H1 (cell line): ENCODE measurements around the gene CD300A. TPM values are rescaled to one million over a fixed set of nuclear protein-coding genes. Genes with fewer than 3 reads are reported as not detected.

Source experiments
- CTCF ChIA-PET: fragments of 300-600 bp; sonication (Branson Sonifier 250); formaldehyde crosslinking; loops from one replicate; lab custom pipeline; 2021; ENCODE audit not compliant: partially characterized antibody; lab: Charles Lee
- POLR2A ChIA-PET: fragments of 300-600 bp; sonication (Branson Sonifier 250); formaldehyde crosslinking; loops from one replicate; lab custom pipeline; 2021; ENCODE audit warnings: inconsistent platforms; ENCODE audit not compliant: partially characterized antibody; lab: Charles Lee
- DNase-seq, 2 experiments: peaks; one replicate each; pipeline versions ENCODE4 v3.0.0 to v3.0.0-alpha.2; 2010 to 2022; ENCODE audit warnings: low spot score in 2 of 2, low read depth in 1 of 2, mixed read lengths in 1 of 2
- FAIRE-seq: peaks from 2 replicates; lab custom pipeline; 2011; peaks lifted over from hg19 to GRCh38; lab: Jason Lieb, UNC
- H2AFZ ChIP-seq: 2 replicates; pipeline ENCODE4 v1.8.1; 2012; ENCODE audit warnings: low read length, inconsistent platforms
- H2AK5ac ChIP-seq: 2 replicates; pipeline ENCODE4 v1.6.1; 2013; ENCODE audit warnings: low read depth, low read length
- H2BK120ac ChIP-seq: replicated peaks from 2 replicates; pipeline ENCODE3; 2013; ENCODE audit warnings: low read depth, low read length, inconsistent platforms
- H2BK12ac ChIP-seq: 2 replicates; pipeline ENCODE4 v1.6.1; 2013; ENCODE audit warnings: low read depth, low read length
- H2BK15ac ChIP-seq: 2 replicates; pipeline ENCODE4 v1.6.1; 2013; ENCODE audit warnings: low read length
- H2BK20ac ChIP-seq: 2 replicates; pipeline ENCODE4 v1.6.1; 2013; ENCODE audit warnings: low read length
- H2BK5ac ChIP-seq: 2 replicates; pipeline ENCODE4 v1.6.1; 2013; ENCODE audit warnings: low read depth, low read length
- H3K14ac ChIP-seq: 2 replicates; pipeline ENCODE4 v1.6.1; 2013; ENCODE audit warnings: inconsistent platforms; ENCODE audit not compliant: insufficient read length
- H3K18ac ChIP-seq: 2 replicates; pipeline ENCODE4 v1.6.1; 2013; ENCODE audit warnings: low read length; ENCODE audit errors: extremely low read depth
- H3K23ac ChIP-seq: 2 replicates; pipeline ENCODE4 v1.6.1; 2013; ENCODE audit warnings: inconsistent platforms; ENCODE audit not compliant: insufficient read length
- H3K23me2 ChIP-seq: 2 replicates; pipeline ENCODE4 v1.6.1; 2013; ENCODE audit warnings: low read depth, low read length
- H3K27ac ChIP-seq: 2 replicates; pipeline ENCODE4 v1.6.1; 2011; ENCODE audit warnings: low read depth, low read length, inconsistent platforms
- H3K27me3 ChIP-seq, 4 experiments: replicated peaks in 1 of 4; 1 replicate in 1 of 4; 2 replicates in 3 of 4; pipeline versions ENCODE4 v1.6.1 to v1.8.1; 2011 to 2013; ENCODE audit warnings: low read length in 3 of 4, mild to moderate bottlenecking in 3 of 4, inconsistent platforms in 2 of 4, mixed read lengths in 2 of 4, moderate library complexity in 1 of 4; ENCODE audit not compliant: control insufficient read depth in 3 of 4, insufficient read depth in 3 of 4; ENCODE audit errors: extremely low read depth in 1 of 4
- H3K36me3 ChIP-seq, 4 experiments: 2 replicates each; pipeline versions ENCODE4 v1.6.1 to v1.8.1; 2011 to 2013; ENCODE audit warnings: mild to moderate bottlenecking in 4 of 4, low read length in 3 of 4, moderate library complexity in 2 of 4, control low read depth in 1 of 4, inconsistent platforms in 1 of 4; ENCODE audit not compliant: insufficient read depth in 4 of 4, control insufficient read depth in 2 of 4
- H3K4ac ChIP-seq: replicated peaks from 2 replicates; pipeline ENCODE3; 2013; ENCODE audit warnings: low read length, low read depth, mixed read lengths, inconsistent platforms; ENCODE audit not compliant: insufficient read length
- H3K4me1 ChIP-seq, 4 experiments: replicated peaks in 1 of 4; 1 replicate in 1 of 4; 2 replicates in 3 of 4; pipeline versions ENCODE4 v1.6.1 to v1.8.1; 2011 to 2013; ENCODE audit warnings: low read length in 3 of 4, inconsistent platforms in 2 of 4, mixed read lengths in 1 of 4; ENCODE audit not compliant: insufficient read depth in 4 of 4, control insufficient read depth in 3 of 4
- H3K4me2 ChIP-seq, 2 experiments: 2 replicates each; pipeline versions ENCODE4 v1.6.1 to v1.8.1; 2011 to 2013; ENCODE audit warnings: low read depth in 2 of 2, low read length in 2 of 2, control low read depth in 1 of 2, inconsistent platforms in 1 of 2, mild to moderate bottlenecking in 1 of 2; ENCODE audit not compliant: insufficient read depth in 1 of 2
- H3K4me3 ChIP-seq, 4 experiments: fragments of 200-600, 300-600 bp in 1 of 4; sonication (generic), shearing (Covaris generic), sonication (Bioruptor Twin) in 1 of 4; 2 replicates each; pipeline versions ENCODE4 v1.5.1 to v1.8.1; 2011 to 2016; ENCODE audit warnings: low read length in 4 of 4, low read depth in 3 of 4, control low read depth in 2 of 4, inconsistent platforms in 2 of 4, mild to moderate bottlenecking in 2 of 4, mixed read lengths in 1 of 4, moderate library complexity in 1 of 4; ENCODE audit not compliant: insufficient read depth in 2 of 4; ENCODE audit errors: extremely low read depth in 1 of 4
- H3K56ac ChIP-seq: replicated peaks from 2 replicates; pipeline ENCODE3; 2013; ENCODE audit warnings: low read depth, mild to moderate bottlenecking, mixed read lengths, low read length, inconsistent platforms; ENCODE audit not compliant: insufficient read length
- H3K79me1 ChIP-seq: 2 replicates; pipeline ENCODE4 v1.6.1; 2013; ENCODE audit warnings: low read depth, low read length, control low read depth
- H3K79me2 ChIP-seq, 2 experiments: 2 replicates each; pipeline versions ENCODE4 v1.6.1 to v1.8.1; 2012 to 2013; ENCODE audit warnings: low read length in 2 of 2, mild to moderate bottlenecking in 2 of 2, inconsistent platforms in 1 of 2; ENCODE audit not compliant: insufficient read depth in 2 of 2, control insufficient read depth in 1 of 2
- H3K9ac ChIP-seq, 4 experiments: replicated peaks in 1 of 4; 1 replicate in 1 of 4; 2 replicates in 3 of 4; pipeline versions ENCODE4 v1.6.1 to v1.8.1; 2011 to 2013; ENCODE audit warnings: low read depth in 3 of 4, low read length in 3 of 4, control low read depth in 2 of 4, mild to moderate bottlenecking in 2 of 4, moderate library complexity in 2 of 4, inconsistent platforms in 1 of 4; ENCODE audit errors: extremely low read depth in 1 of 4
- H3K9me3 ChIP-seq, 2 experiments: 2 replicates each; pipeline versions ENCODE4 v1.6.1 to v1.8.1; 2012 to 2013; ENCODE audit warnings: mild to moderate bottlenecking in 2 of 2, moderate library complexity in 2 of 2, control low read depth in 1 of 2, inconsistent platforms in 1 of 2, low read depth in 1 of 2, low read length in 1 of 2, mixed read lengths in 1 of 2; ENCODE audit not compliant: insufficient read depth in 2 of 2
- H4K20me1 ChIP-seq, 2 experiments: replicated peaks in 1 of 2; 2 replicates each; pipeline versions ENCODE3 to v1.8.1; 2011 to 2013; ENCODE audit warnings: inconsistent platforms in 2 of 2, low read length in 2 of 2, mild to moderate bottlenecking in 1 of 2; ENCODE audit not compliant: insufficient read depth in 2 of 2, control insufficient read depth in 1 of 2
- H4K5ac ChIP-seq: 2 replicates; pipeline ENCODE4 v1.6.1; 2013; ENCODE audit warnings: low read length, low read depth, mixed read lengths, inconsistent platforms; ENCODE audit not compliant: insufficient read length
- H4K8ac ChIP-seq: 2 replicates; pipeline ENCODE4 v1.8.0; 2013; ENCODE audit warnings: mild to moderate bottlenecking, moderate library complexity, low read length, inconsistent platforms; ENCODE audit not compliant: insufficient read depth; ENCODE audit errors: extremely low read depth
- H4K91ac ChIP-seq: replicated peaks from 2 replicates; pipeline ENCODE3; 2013; ENCODE audit warnings: low read length, mixed read lengths, inconsistent platforms; ENCODE audit not compliant: insufficient read length
- FOSL1 ChIP-seq: IDR thresholded peaks from 2 replicates; pipeline ENCODE4 v1.6.1; 2011; ENCODE audit warnings: mild to moderate bottlenecking, low read depth, low read length, moderate library complexity; ENCODE audit not compliant: insufficient read depth
- GTF2F1 ChIP-seq: IDR thresholded peaks from 2 replicates; pipeline ENCODE4 v1.6.1; 2012; ENCODE audit warnings: low read depth, low read length, improper control_type of control experiment, borderline replicate concordance
- NANOG ChIP-seq: IDR thresholded peaks from 2 replicates; pipeline ENCODE4 v1.6.1; 2011; ENCODE audit warnings: low read length, low read depth, mild to moderate bottlenecking, inconsistent platforms; ENCODE audit not compliant: insufficient read depth, poor library complexity, severe bottlenecking
- SP2 ChIP-seq: IDR thresholded peaks from 2 replicates; pipeline ENCODE4 v1.6.1; 2012; ENCODE audit warnings: mild to moderate bottlenecking, low read length, inconsistent platforms
- SUZ12 ChIP-seq: fragments of 200-600 bp; sonication (generic); IDR thresholded peaks from 2 replicates; pipeline ENCODE4 v1.6.1; 2012; ENCODE audit warnings: mild to moderate bottlenecking, inconsistent platforms, low read length, moderate library complexity, mixed read lengths
- WGBS, 2 experiments: shearing (Covaris generic) in 1 of 2; methylation state at CpG; one replicate each; pipeline versions ENCODE4 v1.1.6 to v1.1.7; 2013 to 2015; ENCODE audit warnings: low lambda C conversion rate in 2 of 2, mixed read lengths in 2 of 2, inconsistent platforms in 1 of 2, low coverage in 1 of 2, missing lambda C conversion rate in 1 of 2; ENCODE audit not compliant: insufficient replicate concordance in 2 of 2, insufficient coverage in 1 of 2, insufficient read length in 1 of 2; ENCODE audit errors: extremely low coverage in 1 of 2, missing lambda C conversion rate in 1 of 2; 5-methylcytosine and 5-hydroxymethylcytosine counted together
- polyA plus RNA-seq, 7 experiments: library from polyadenylated mRNA; depleted of rRNA in 3 of 7; stranded (reverse) in 5 of 7; unstranded in 2 of 7; fragments of >200 nt in 5 of 7; fragments of 200-250 nt in 2 of 7; gene quantifications; 1 replicate in 5 of 7; 2 replicates in 1 of 7; 4 replicates in 1 of 7; pipeline versions ENCODE4 v1.2.1 to v1.2.3, GENCODE V29; 2011 to 2013; ENCODE audit warnings: missing spikeins in 2 of 7, mixed read lengths in 2 of 7
- total RNA-seq: library from RNA; stranded (reverse); fragmentation: NEBNext Ultra II Directional; extraction: Animal tissue kit (Norgen Biotek cat#: 25700); gene quantifications from 2 replicates; pipeline ENCODE4 v1.2.1, GENCODE V29; 2021

Gene CD300A
- total and polyA plus RNA-seq, 2 of the 8 experiments (the other 6 are each of a cell fraction or from before 2014, with no cell fraction given), result 0.52 to 1.3 TPM

GRCh38 chr17:74520016-74520434 lies 53.6 kb downstream of the CD300A start:
- ChIA-PET CTCF (interaction anchor here (0.6 to 0.7 kb wide), 2 partner anchors 46 to 151 kb away, joined by 3 to 4 read pairs; no protein-coding TSS in a partner anchor), POLR2A (no interaction called here)
- Histone ChIP-seq H2BK20ac (no peak overlapping the region), H3K4me2 (no peak overlapping the region), H3K9me3 (peaks cover 16 to 25% of the 10 kb centered on the region in 2 experiments; a peak in 3 of 4 replicates), H3K27me3 (peaks cover 0 to 2% (median 0%) of the 10 kb centered on the region in 4 experiments; a peak in 1 of 7 replicates), H4K8ac (no peak overlapping the region), H2AFZ (no peak overlapping the region), H3K56ac (no peak overlapping the region), H2BK12ac (no peak overlapping the region), H3K36me3 (no peaks in the 10 kb centered on the region), H3K4me1 (no peaks in the 10 kb centered on the region), H2BK120ac (no peak overlapping the region), H3K79me1 (no peaks in the 10 kb centered on the region), H2BK5ac (no peak overlapping the region), H3K9ac (no peak overlapping the region), H2BK15ac (no peak overlapping the region), H3K4ac (no peak overlapping the region), H3K14ac (no peak overlapping the region), H3K23me2 (no peaks in the 10 kb centered on the region), H3K27ac (no peak overlapping the region), H3K18ac (no peak overlapping the region), H4K20me1 (peaks cover 0 to 2% of the 10 kb centered on the region in 2 experiments), H3K79me2 (no peaks in the 10 kb centered on the region), H4K5ac (no peak overlapping the region), H3K4me3 (no peak overlapping the region), H2AK5ac (no peak overlapping the region), H3K23ac (no peak overlapping the region), H4K91ac (no peak overlapping the region)
- FAIRE-seq (no peak), DNase-seq (no peak)
- WGBS, 2 experiments, result 87% methylated on average over 3 of the region's 3 CpGs; no CpG with 5 or more reads in 1 of the 2 experiments
- TF ChIP-seq SP2 (no peak), NANOG (no peak), FOSL1 (no peak), GTF2F1 (no peak), SUZ12 (no peak)
